T-helper 17 cell (primary cell): ENCODE measurements around the gene MDM4. TPM values are rescaled to one million over a fixed set of nuclear protein-coding genes. Genes with fewer than 3 reads are reported as not detected.
"Not testable (repeated sequence)": the region's sequence is repeated elsewhere in the genome, so short reads cannot be mapped to it uniquely, and the experiment has no call there.

Experiments
- ATAC-seq: fragments of 150-1000 bp; cut with Tn5 transposase; 2 replicates; pipeline ENCODE4 v1.10.0; 2021; ENCODE audit warnings: mild to moderate bottlenecking, moderate library complexity
- DNase-seq, 3 donors: peaks; one replicate each; pipeline versions ENCODE4 v3.0.0 to v3.0.0-alpha.2; 2020 to 2021
- H3K9me3 ChIP-seq: one replicate; pipeline ENCODE4 v1.7.0; 2013; ENCODE audit warnings: low read length, mild to moderate bottlenecking; ENCODE audit not compliant: control insufficient read depth, poor library complexity, severe bottlenecking
- H3K27ac Mint-ChIP-seq: one replicate; pipeline ENCODE4 v1.8.0; 2022; ENCODE audit warnings: mild to moderate bottlenecking, moderate library complexity, mixed read lengths
- H3K27me3 Mint-ChIP-seq: one replicate; pipeline ENCODE4 v1.8.0; 2022; ENCODE audit warnings: mixed read lengths
- H3K36me3 Mint-ChIP-seq: one replicate; pipeline ENCODE4 v1.8.0; 2022; ENCODE audit warnings: low read depth, mixed read lengths
- H3K4me1 Mint-ChIP-seq: one replicate; pipeline ENCODE4 v1.8.0; 2022; ENCODE audit warnings: mild to moderate bottlenecking, mixed read lengths
- H3K4me3 Mint-ChIP-seq: one replicate; pipeline ENCODE4 v1.8.0; 2022; ENCODE audit warnings: mild to moderate bottlenecking, moderate library complexity, mixed read lengths
- total RNA-seq, 4 donors: library from RNA in 2 of 4; stranded (reverse) in 2 of 4; gene quantifications; one replicate each; pipeline ENCODE4 v1.2.3 and lab custom pipeline; 2022 to 2026

Gene MDM4
- total RNA-seq, 2 donors from 2014 or later, result 205 to 225 TPM

GRCh38 chr1:204563307-204563706 lies 47.1 kb downstream of the MDM4 start:
- peaks cover 42% of the 10 kb centered on the region for H3K4me1 Mint-ChIP-seq
- no peaks in the 10 kb centered on the region for H3K27me3 Mint-ChIP-seq
- peak overlapping the region; percentile 94 for H3K27ac Mint-ChIP-seq
- peaks cover 15% of the 10 kb centered on the region for H3K36me3 Mint-ChIP-seq
- H3K4me3 Mint-ChIP-seq, result peak overlapping the region; percentile 57
- ATAC-seq (no peak), DNase-seq (no peak)
- no peaks in the 10 kb centered on the region for H3K9me3 ChIP-seq

DNA sequence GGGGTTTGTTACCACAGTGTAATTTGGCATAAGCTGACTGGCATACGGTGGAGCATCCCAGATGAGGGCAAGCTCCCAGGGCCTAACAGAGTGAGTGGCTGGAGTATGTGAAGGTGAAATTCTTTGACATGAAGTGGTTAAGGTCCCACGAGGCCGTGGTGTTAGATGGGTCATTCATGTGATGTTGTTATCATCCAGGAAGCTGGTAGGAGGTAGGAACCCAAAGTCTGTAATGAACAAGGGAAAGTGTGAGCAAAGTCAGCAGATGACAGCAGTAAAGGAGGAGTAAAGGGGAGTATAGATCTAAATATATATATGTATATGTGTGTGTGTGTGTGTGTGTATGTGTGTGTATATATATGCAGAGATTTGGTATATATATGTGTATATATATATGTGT lies 47.6 kb downstream of the MDM4 start:
- no peak for ATAC-seq
- H3K4me3 Mint-ChIP-seq, result peak overlapping the region; percentile 49
- no peaks in the 10 kb centered on the region for H3K9me3 ChIP-seq
- H3K27ac Mint-ChIP-seq, result peak overlapping the region; percentile 94
- peaks cover 42% of the 10 kb centered on the region for H3K4me1 Mint-ChIP-seq
- peaks cover 15% of the 10 kb centered on the region for H3K36me3 Mint-ChIP-seq
- H3K27me3 Mint-ChIP-seq, result no peaks in the 10 kb centered on the region
- no peak for DNase-seq

- H3K4me1 Mint-ChIP-seq, result peaks cover 42% of the 10 kb centered on the region
- peak; percentile 64 for ATAC-seq
- no peak for DNase-seq
- H3K27me3 Mint-ChIP-seq, result no peaks in the 10 kb centered on the region
- H3K27ac Mint-ChIP-seq, result peak overlapping the region; percentile 94
- H3K4me3 Mint-ChIP-seq, result peak overlapping the region; percentile 61
- peaks cover 15% of the 10 kb centered on the region for H3K36me3 Mint-ChIP-seq
- no peaks in the 10 kb centered on the region for H3K9me3 ChIP-seq
These were observed 48.6 kb downstream of the MDM4 start for GRCh38 chr1:204564835-204565234.

DNA sequence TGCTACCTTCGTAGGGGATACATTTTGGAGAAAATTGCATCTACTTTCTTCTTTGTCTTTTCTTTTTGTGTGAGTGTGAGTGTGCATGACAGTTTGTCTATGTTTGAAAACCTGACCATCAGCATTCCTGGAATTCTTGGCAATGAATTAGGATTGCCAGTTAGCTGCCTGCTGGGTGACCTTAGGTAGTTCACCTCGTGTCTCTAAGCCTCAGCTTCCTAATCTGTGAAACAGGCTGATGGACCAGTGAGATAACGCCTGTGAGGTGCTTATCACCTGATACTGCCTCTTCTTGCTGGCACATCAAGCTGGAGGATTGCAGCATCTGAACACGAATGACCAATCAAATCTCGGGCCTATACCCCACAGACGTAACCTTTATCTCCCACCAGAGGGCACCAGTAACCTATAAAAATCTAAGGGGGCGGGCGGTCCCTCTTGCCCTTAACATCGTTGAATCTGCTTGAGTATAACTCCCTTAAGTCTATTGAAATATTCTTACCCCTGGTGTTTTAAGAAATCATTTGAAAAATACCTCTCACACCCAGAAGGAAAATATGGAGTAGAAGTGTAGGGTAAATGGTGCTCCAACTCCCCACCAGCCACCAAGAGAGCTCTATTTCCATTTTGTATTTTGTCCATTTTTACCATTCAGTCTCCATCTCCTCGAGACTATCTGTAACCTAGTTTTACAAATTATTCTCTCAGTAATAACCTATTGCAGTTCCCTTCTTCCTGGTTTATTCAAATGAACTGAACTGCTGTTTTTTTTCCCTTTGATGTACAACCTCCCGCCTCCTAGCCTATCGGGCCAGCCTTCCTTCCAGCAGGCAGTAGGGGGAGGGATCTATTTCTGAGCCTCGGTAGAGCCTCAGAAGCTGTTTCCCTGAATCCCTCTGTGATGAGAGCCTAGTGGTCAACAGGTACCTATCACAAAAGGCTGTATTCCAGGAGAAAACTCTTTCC lies 49.7 kb downstream of the MDM4 start:
- H3K4me1 Mint-ChIP-seq, result peaks cover 37% of the 10 kb centered on the region
- peaks cover 12% of the 10 kb centered on the region for H3K36me3 Mint-ChIP-seq

DNA sequence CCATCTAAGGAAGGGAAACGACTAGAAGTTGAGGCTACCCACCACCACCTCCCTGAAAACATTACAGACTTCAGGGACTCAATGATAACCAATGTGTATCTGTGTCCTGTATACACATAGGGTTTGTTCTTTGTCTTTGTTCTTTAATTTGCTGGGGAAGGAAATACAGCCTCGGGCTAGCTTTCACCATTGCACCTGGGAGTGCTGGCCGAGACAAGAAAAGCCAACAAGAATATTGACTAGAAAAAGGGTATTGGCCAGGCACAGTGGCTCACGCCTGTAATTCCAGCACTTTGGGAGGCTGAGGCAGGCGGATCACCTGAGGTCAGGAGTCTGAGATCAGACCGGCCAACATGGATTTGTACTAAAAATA lies 50.4 kb downstream of the MDM4 start:
- H3K27ac Mint-ChIP-seq, result peak overlapping the region; percentile 94
- ATAC-seq, result no peak
- no peak overlapping the region for H3K4me3 Mint-ChIP-seq
- H3K27me3 Mint-ChIP-seq, result no peaks in the 10 kb centered on the region
- H3K9me3 ChIP-seq, result no peaks in the 10 kb centered on the region
- peaks cover 9% of the 10 kb centered on the region for H3K36me3 Mint-ChIP-seq
- no peak for DNase-seq
- H3K4me1 Mint-ChIP-seq, result peaks cover 33% of the 10 kb centered on the region

More for the DNA sequence above, 49.7 kb downstream of the MDM4 start:
- ATAC-seq (peak; percentile 89), DNase-seq (peak in 2 of 3 donors; percentile 30 to 34)
- H3K27ac Mint-ChIP-seq, result peak overlapping the region; percentile 94
- H3K27me3 Mint-ChIP-seq, result no peaks in the 10 kb centered on the region
- no peaks in the 10 kb centered on the region for H3K9me3 ChIP-seq
- no peak overlapping the region for H3K4me3 Mint-ChIP-seq

- H3K4me1 Mint-ChIP-seq, result peaks cover 29% of the 10 kb centered on the region
- no peak overlapping the region for H3K4me3 Mint-ChIP-seq
- DNase-seq, result no peak
- H3K27ac Mint-ChIP-seq, result no peak overlapping the region
- peaks cover 6% of the 10 kb centered on the region for H3K36me3 Mint-ChIP-seq
- H3K9me3 ChIP-seq, result no peaks in the 10 kb centered on the region
- H3K27me3 Mint-ChIP-seq, result no peaks in the 10 kb centered on the region
- ATAC-seq, result no peak
These were observed 50.9 kb downstream of the MDM4 start for GRCh38 chr1:204567071-204567470.

- Mint-ChIP-seq H3K27me3 (no peaks in the 10 kb centered on the region), H3K36me3 (peaks cover 6% of the 10 kb centered on the region), H3K27ac (no peak overlapping the region)
These were observed 52.5 kb downstream of the MDM4 start for GRCh38 chr1:204568576-204569315.

GRCh38 chr1:204569478-204569877 lies 53.3 kb downstream of the MDM4 start:
- ATAC-seq (no peak), DNase-seq (no peak)
- Mint-ChIP-seq H3K27ac (no peak overlapping the region), H3K4me1 (peaks cover 19% of the 10 kb centered on the region), H3K36me3 (peaks cover 4% of the 10 kb centered on the region), H3K27me3 (no peaks in the 10 kb centered on the region), H3K4me3 (no peak overlapping the region)
- H3K9me3 ChIP-seq, result no peaks in the 10 kb centered on the region

More at GRCh38 chr1:204568576-204569315, 52.5 kb downstream of the MDM4 start:
- Mint-ChIP-seq H3K4me3 (no peak overlapping the region), H3K4me1 (peaks cover 25% of the 10 kb centered on the region)
- no peak for DNase-seq
- ATAC-seq, result no peak
- H3K9me3 ChIP-seq, result no peaks in the 10 kb centered on the region

DNA sequence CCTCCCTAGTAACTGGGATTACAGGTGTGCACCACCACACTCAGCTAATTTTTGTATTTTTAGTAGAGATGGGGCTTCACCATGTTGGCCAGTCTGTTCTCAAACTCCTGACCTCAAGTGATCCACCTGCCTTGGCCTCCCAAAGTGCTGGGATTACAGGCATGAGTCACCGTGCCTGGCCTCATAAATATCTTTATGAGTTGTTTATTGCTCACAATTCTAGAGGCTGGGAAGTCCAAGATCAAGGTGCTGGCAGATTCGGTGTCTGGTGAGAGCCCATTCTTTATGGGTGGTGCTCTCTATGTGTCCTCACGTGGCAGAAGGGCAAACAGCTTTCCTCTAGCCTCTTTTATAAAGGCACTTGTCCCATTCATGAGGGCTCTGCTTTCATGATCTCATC lies 53.8 kb downstream of the MDM4 start:
- not testable (repeated sequence) for H3K27ac Mint-ChIP-seq, H3K36me3 Mint-ChIP-seq, DNase-seq, H3K9me3 ChIP-seq, H3K27me3 Mint-ChIP-seq, ATAC-seq, H3K4me3 Mint-ChIP-seq
- peaks cover 14% of the 10 kb centered on the region for H3K4me1 Mint-ChIP-seq

GRCh38 chr1:204571128-204571527 lies 54.9 kb downstream of the MDM4 start:
- no peaks in the 10 kb centered on the region for H3K27me3 Mint-ChIP-seq
- no peak overlapping the region for H3K4me3 Mint-ChIP-seq
- no peaks in the 10 kb centered on the region for H3K9me3 ChIP-seq
- no peak for DNase-seq
- no peak for ATAC-seq
- H3K27ac Mint-ChIP-seq, result no peak overlapping the region
- H3K4me1 Mint-ChIP-seq, result peaks cover 8% of the 10 kb centered on the region
- peaks cover 4% of the 10 kb centered on the region for H3K36me3 Mint-ChIP-seq

GRCh38 chr1:204571631-204572030 lies 55.4 kb downstream of the MDM4 start:
- peaks cover 4% of the 10 kb centered on the region for H3K36me3 Mint-ChIP-seq
- no peak overlapping the region for H3K27ac Mint-ChIP-seq
- H3K4me1 Mint-ChIP-seq, result peaks cover 11% of the 10 kb centered on the region
- no peaks in the 10 kb centered on the region for H3K9me3 ChIP-seq
- no peak for DNase-seq
- H3K27me3 Mint-ChIP-seq, result no peaks in the 10 kb centered on the region
- H3K4me3 Mint-ChIP-seq, result no peak overlapping the region
- ATAC-seq, result no peak

DNA sequence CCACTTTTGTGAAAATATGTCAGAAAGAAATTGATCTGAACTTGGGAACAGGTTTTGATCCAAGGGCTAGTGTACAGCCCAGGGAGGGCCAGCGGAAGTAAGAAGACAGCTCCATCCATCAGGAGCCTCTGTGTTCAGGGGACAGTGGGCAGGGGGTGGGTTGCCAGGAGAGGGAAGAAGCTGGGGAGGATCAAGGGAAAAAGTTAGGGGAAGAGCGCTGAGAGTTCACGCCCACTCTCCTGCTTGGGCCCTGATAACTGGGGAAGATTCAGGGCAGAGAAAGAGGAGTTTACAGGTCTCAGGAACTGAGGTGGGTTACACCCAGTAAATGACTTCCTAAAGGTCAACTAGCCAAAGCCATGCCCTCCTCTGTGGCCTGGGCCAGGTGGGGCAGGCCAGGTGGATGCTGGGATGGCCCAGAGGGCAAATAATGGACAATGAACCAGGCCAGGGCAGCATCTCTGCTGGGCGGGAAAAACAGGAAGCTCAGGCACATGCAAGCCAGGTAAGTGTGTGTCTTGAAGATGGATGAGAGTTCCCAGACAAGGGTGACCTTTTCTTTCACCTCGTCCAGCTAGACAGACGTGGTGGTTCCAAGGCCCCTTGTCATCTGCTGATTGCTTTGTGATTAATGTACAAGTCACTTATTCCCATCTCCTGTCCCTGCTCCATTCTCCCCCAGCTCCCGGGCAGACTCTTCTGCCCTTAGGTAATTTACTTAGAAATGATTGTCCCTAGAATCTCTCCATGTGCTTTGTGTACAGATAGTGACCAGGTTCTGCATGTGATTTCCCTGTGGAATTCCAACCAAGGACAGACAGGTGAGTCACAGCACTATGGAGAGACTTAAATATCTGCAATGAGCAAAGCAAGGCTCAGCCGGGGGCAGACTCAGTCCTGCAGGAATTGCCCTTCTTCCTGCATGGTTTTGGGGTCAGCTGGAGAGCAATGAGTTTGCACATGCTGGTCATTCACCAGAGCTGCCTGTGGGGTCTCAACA lies 57.0 kb downstream of the MDM4 start:
- H3K9me3 ChIP-seq, result no peaks in the 10 kb centered on the region
- Mint-ChIP-seq H3K36me3 (no peaks in the 10 kb centered on the region), H3K27ac (peak overlapping the region; percentile 79), H3K4me1 (peaks cover 16% of the 10 kb centered on the region), H3K4me3 (no peak overlapping the region), H3K27me3 (no peaks in the 10 kb centered on the region)
- ATAC-seq (no peak), DNase-seq (no peak)
